ENCODE results near the gene P2RX2.
A peak's percentile ranks its signal among the peaks of the same experiment; 100 is the strongest.

P2RX2 gene

GRCh38 chr12:132647858-132648257 lies 29.3 kb downstream of the P2RX2 start:
- no peak overlapping the region for H3K4me3 ChIP-seq (replicated peaks; ENCODE audit: low read depth, low read length)
- TF ChIP-seq CTCF (IDR thresholded peaks at IDR 0.05; ENCODE audit: low read length, missing control alignments): no peak
- DNase-seq (ENCODE audit: low read depth): no peak

GRCh38 chr12:132648616-132649225 lies 30.1 kb downstream of the P2RX2 start:
- no peak for TF ChIP-seq CTCF (IDR thresholded peaks at IDR 0.05; ENCODE audit: low read length, missing control alignments)
- DNase-seq (ENCODE audit: low read depth): no peak
- no peak overlapping the region for H3K4me3 ChIP-seq (replicated peaks; ENCODE audit: low read depth, low read length)

GRCh38 chr12:132649226-132649945 lies 30.8 kb downstream of the P2RX2 start:
- no peak overlapping the region for H3K4me3 ChIP-seq (replicated peaks; ENCODE audit: low read depth, low read length)
- no peak for DNase-seq (ENCODE audit: low read depth)
- no peak for TF ChIP-seq CTCF (IDR thresholded peaks at IDR 0.05; ENCODE audit: low read length, missing control alignments)

- DNase-seq (ENCODE audit: low read depth): no peak
- no peak overlapping the region for H3K4me3 ChIP-seq (replicated peaks; ENCODE audit: low read depth, low read length)
- no peak for TF ChIP-seq CTCF (IDR thresholded peaks at IDR 0.05; ENCODE audit: low read length, missing control alignments)
Measured at GRCh38 chr12:132651444-132652100, 33.0 kb downstream of the P2RX2 start.

- peak; percentile 5 for DNase-seq (ENCODE audit: low read depth)
- no peak overlapping the region for H3K4me3 ChIP-seq (replicated peaks; ENCODE audit: low read depth, low read length)
- TF ChIP-seq CTCF (IDR thresholded peaks at IDR 0.05; ENCODE audit: low read length, missing control alignments): no peak
Measured at GRCh38 chr12:132653567-132654290, 35.2 kb downstream of the P2RX2 start.

- H3K4me3 ChIP-seq (replicated peaks; ENCODE audit: low read depth, low read length): no peak overlapping the region
- TF ChIP-seq CTCF (IDR thresholded peaks at IDR 0.05; ENCODE audit: low read length, missing control alignments): no peak
- DNase-seq (ENCODE audit: low read depth): no peak
Measured at GRCh38 chr12:132657004-132657727, 38.6 kb downstream of the P2RX2 start.
